Retina (tissue), 1 donor: ENCODE results near the gene DGCR8.

Experiments
- DNase-seq: peaks from one replicate; pipeline ENCODE4 v3.0.0-alpha.2; 2016

DGCR8 gene

DNA sequence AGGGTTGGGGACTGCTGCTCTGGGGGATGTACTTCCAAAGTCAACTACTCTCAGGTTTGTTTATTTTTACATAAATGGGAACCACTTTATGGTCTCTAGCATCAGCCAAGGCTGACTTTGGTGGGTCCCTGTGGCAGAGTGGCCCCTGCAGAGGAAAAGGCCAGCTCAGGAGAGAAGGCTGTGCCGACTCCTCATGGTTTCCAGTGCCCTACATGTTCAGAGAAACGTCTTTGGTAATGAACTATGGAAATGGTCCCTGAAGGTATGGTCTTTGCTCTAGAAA, 48.5 kb downstream of the DGCR8 start:
- DNase-seq: no peak

DNA sequence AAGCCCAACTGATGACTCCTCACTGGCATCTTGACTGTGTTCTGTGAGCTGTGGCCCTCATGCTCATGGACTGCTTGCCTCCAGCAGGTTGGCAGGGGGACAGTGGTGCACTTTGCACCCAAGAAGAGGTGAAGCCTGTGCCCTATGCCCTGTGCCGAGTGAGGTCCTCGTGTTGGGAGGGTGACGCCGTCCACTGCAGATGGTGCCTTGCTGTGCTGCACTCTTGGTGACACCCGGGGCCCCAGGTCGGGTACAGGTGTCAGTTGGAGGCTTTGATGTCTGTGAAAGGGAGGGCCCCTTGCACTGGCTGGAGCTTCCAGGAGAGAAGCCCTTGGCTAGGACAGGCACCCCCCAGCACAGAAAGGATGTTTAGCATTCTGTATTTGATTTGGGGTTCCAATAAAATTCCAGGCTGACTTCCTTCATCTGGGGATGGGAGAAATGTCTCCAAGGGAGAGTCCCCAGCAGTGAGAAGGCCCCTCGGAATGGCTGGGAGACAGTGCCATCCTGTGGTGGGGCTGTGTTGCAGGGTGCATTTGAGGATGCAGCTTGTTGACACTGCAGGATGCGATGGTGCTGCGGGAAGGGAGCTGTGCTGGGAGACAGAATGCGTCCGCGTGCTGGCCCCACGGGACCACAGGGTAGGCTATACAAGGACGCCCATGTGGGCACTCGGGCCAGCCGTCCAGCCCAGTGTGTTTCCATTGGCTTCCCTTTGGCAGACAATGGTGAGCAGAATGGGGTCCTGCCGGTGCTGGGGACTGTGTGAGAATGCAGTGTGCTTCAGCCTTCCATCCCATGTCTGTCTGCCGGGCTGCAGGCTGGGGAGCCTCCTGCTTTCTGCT, 49.1 kb downstream of the DGCR8 start:
- DNase-seq: no peak

DNA sequence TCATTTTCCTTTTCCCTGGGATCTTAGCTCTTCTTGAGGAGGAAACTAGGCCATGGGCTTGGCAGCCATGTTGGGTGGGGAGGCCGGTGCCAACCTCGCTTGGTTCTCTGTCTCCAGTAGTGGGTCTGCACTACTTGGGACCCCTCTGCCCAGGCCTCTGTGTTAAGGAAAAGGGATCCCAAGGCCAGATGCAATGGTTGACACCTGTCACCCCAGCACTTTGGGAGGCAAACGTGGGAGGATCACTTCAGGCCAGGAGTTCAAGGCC, 49.6 kb downstream of the DGCR8 start:
- no peak for DNase-seq

DNA sequence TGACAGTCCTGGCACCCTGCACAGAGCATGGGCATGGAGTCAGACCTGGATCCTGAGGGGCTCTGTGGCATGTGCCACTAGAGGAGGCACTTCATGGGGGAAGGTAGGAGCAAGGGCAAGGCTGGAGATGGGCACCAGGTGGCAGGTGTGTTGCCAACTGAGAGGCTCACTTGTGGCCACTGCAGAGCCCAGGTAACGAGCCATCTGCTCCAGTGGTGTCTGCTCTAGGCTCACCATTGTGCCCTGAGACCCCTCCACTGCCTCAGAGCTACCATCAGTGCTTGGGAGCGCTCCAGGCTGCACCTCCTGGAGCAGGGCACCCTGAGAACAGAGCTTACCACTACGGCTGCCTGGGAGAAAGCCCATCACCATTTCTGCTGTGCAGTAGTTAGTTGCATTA, 50.3 kb downstream of the DGCR8 start:
- no peak for DNase-seq

GRCh38 chr22:20130731-20131596, 50.9 kb downstream of the DGCR8 start:
- peak; percentile 87 for DNase-seq

GRCh38 chr22:20131597-20131858, 51.5 kb downstream of the DGCR8 start, which contains the start of gene ZDHHC8:
ZDHHC8 (plus strand) TSS chr22:20131804; CDS start chr22:20131948, 144 bp downstream.
- DNase-seq: no peak

- no peak for DNase-seq
Observed at GRCh38 chr22:20131859-20132685, 52.0 kb downstream of the DGCR8 start.

DNA sequence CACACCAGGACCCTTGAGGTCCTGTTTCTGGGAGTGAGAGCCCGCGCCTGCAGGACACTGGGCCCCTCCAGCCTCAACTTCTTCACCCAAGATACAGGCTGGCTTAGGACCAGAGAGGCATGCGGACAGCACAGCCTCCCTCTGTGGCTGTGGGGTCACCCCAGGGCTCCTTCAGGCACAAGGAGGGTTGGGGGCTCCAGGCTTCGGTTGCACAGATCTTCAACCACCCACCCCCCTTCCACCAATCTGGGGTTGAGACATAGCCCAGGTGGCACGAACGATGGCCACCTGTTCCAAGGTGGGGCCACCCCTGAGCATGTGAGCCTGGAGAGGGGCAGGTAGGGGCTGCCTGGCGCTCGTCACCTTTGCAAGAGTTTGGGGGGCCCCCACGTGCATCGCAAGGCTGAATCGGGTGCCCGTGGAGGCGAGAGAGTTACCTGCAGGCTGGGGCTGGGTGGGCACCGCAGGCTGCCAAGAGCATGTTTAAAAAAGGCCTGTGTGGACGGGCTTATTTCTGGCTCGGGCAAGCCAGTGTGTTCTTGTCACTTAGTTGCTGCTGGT, 52.7 kb downstream of the DGCR8 start:
- DNase-seq: no peak

DNA sequence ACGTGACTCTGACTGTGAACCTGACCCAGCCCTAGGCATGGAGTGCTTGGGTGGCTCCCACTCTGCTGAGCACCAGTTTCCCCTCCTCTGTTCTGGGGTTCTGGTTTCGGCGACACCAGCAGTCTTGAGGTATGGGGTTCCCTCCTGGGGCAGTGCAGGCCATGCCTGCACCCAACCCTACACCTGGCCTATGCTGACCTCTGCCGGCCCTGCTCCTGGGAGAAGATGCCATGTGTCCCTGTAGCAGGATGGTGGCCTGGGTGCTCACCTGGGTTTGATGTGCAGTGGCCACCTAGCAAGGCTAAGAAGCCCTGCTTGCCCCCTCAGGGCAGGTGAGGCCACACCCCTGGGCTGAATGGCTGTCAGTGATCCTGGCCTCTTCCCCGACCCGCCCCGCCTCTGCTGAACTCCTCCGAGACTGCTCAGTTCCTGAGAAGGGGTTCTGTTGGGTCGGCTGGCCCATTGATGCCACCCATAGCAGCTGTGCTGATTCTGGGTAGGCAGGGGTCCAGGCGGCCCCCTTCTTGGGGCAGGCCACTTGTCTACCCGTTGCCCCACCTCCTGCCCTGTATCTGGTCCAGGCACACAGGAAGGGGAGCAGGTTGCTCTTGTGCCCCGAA, 54.0 kb downstream of the DGCR8 start:
- DNase-seq: no peak

DNA sequence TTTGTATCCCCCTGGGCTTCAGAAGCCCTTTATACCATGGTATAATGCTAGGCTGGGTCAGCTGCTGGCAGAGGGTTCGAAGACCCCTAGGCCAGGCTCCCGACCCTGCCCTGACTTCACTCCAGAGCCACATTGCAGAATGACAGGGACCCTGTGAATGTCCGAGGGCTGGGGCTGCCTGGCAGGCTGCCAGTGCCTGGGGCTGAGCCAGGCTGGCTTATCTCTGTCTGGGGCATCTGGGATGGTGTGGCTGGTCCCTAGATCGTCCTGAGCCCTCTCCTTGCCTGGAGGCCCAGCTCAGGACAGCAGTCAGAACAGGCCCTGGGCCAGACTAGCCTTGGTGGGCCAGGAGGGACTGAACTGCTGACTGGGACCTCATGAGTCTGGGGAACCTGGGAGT, 55.2 kb downstream of the DGCR8 start:
- DNase-seq: no peak

GRCh38 chr22:20135806-20136602, 56.0 kb downstream of the DGCR8 start:
- DNase-seq: no peak

DNA sequence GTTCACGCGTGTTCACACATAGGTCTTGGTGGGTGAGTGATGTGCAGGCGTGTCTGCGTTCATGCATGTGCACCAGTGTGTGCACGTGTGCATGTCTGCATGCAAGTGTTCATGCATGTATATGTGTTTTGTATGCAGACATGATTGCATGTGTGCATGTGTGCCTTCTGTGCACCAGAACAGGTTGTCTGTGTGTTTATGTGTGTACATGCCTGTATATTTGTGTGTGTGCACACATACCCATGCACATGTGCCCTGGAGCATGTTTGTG, 56.5 kb downstream of the DGCR8 start:
- DNase-seq: no peak

- no peak for DNase-seq
Observed at GRCh38 chr22:20137113-20137512, 57.1 kb downstream of the DGCR8 start.

DNA sequence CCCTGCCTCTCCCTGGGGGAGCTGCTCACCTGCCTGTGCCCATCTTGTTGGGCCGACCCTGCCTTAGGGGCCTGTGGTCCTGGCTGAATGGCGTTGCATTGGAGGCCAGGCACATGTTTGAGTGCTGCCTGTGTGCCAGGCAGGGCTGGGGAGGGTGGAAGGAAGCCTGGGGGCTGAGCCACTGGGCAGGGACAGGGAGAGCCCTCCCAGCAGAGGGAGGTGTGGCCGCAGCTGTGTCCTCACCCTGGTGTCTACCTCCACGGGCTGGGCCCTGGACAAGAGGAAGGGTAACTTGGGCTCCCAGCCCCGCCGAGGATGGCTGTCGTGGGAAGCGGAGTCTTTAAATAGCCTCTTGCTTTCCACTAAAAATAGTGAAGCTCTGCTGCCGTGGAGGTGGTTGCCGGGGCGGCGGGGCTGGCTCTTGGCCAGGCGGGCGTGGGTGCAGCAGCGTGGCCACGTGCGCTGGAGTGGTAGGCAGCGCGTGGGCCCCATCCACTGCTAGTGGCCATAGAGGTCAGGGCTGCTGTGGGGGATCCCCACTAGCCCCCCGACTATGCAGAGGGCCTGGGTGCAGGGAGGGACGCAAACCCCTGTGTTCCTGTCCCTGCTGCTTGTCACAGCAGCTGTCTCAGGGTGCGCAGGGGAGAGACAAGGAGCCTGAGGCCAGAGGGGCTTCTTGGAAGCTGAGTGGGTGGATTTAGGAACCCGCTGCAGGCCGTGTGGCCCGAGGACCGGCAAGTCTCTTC, 57.8 kb downstream of the DGCR8 start:
- DNase-seq: no peak

DNA sequence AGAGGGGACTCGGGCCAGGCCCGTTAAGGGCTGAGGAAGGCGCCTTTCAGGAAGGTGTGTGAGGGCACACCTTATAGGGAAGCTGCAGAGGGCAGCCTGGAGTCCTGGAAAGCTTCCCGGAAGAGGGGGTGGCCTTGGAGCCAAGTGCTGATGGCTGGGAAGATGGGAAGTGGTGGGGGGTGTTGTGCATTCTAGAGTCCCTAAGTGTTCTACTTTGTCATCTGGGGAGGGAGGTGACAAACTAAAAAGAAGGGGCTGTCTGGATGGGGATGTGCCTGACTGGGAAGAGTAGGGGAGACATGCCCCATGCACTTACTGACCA, 58.3 kb downstream of the DGCR8 start:
- DNase-seq: no peak

GRCh38 chr22:20138868-20139267, 58.8 kb downstream of the DGCR8 start:
- no peak for DNase-seq

- no peak for DNase-seq
Observed at GRCh38 chr22:20139391-20140106, 59.5 kb downstream of the DGCR8 start.

DNA sequence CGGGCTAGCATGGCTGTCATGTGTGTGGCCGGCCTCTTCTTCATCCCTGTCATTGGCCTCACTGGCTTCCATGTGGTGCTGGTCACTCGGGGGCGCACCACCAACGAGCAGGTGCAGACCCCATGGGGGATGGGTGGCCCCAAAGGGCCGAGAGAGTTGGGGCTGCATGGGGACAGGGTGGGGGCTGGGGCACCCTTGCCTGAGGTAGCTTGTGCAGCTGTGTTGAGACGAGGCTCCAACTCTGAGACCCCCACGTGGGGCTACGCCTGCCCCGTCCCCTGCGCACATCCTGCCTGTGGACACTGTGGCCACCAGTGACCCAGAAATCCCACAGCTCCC, 60.0 kb downstream of the DGCR8 start:
- DNase-seq: no peak

GRCh38 chr22:20140521-20140964, 60.5 kb downstream of the DGCR8 start:
- DNase-seq: no peak

DNA sequence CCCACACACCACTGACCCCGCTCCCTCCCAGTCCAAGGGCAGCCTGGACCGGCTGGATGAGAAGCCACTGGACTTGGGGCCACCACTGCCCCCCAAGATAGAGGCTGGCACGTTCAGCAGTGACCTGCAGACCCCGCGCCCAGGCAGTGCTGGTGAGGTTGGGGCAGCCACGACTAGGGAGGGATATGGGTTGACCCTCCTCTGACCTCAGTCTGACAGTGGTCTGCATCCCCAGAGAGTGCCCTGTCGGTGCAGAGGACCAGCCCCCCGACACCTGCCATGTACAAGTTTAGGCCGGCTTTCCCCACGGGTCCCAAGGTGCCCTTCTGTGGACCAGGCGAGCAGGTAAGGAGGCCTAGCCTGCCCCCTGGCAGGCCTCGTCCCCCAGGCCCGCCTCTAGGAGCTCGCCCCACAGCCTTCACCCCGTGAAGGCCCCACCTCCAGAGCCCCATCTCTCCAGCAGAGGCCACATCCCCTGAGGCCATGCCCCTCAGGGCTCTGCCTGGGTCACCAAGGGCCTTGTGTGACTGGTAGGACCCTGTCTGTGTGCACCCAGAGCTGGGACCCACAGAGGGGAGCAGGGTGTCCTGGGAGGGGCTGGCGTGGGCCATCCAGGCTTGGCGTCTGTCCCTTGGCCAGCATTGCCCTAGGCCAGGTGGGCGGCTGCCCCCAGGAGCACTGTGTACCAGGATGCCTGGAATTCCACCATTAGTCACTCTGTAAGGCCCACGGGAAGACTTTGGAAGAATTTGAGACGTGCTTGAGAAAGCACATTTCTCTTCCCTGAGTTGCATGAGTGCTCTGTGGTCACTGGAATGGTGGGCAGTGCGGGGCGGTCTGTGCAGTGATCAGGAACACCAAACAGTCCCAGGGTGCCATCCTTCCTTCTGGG, 61.4 kb downstream of the DGCR8 start:
- no peak for DNase-seq
